GM18909 (cell line): ENCODE measurements around the gene NBEAL2.
"Not testable (repeated sequence)": the region's sequence is repeated elsewhere in the genome, so short reads cannot be mapped to it uniquely, and the experiment has no call there.

Experiments
- ATAC-seq: cut with Tn5 transposase; IDR thresholded peaks from one replicate; pipeline ENCODE4 v1.9.1; 2021; ENCODE audit warnings: mild to moderate bottlenecking; ENCODE audit not compliant: unreplicated experiment, poor library complexity

NBEAL2 gene

GRCh38 chr3:46960081-46960701 lies 19.3 kb upstream of the NBEAL2 start:
- ATAC-seq: no peak

- no peak for ATAC-seq
Observed at GRCh38 chr3:46960835-46961234, 18.6 kb upstream of the NBEAL2 start.

GRCh38 chr3:46962427-46962826 lies 17.0 kb upstream of the NBEAL2 start:
- no peak for ATAC-seq

- no peak for ATAC-seq
Observed at GRCh38 chr3:46962990-46963389, 16.5 kb upstream of the NBEAL2 start.

- ATAC-seq: not testable (repeated sequence)
Observed at GRCh38 chr3:46964038-46964590, 15.4 kb upstream of the NBEAL2 start.

GRCh38 chr3:46965151-46965550 lies 14.3 kb upstream of the NBEAL2 start:
- ATAC-seq: no peak

- no peak for ATAC-seq
Observed at GRCh38 chr3:46966811-46967210, 12.7 kb upstream of the NBEAL2 start.

GRCh38 chr3:46968783-46969428 lies 10.6 kb upstream of the NBEAL2 start:
- no peak for ATAC-seq

- no peak for ATAC-seq
Observed at GRCh38 chr3:46970391-46971091, 8.9 kb upstream of the NBEAL2 start.

GRCh38 chr3:46971151-46971550 lies 8.3 kb upstream of the NBEAL2 start:
- ATAC-seq: no peak

- no peak for ATAC-seq
Observed at GRCh38 chr3:46971742-46972141, 7.7 kb upstream of the NBEAL2 start.

- ATAC-seq: no peak
Observed at GRCh38 chr3:46972396-46972795, 7.1 kb upstream of the NBEAL2 start.

- ATAC-seq: no peak
Observed at GRCh38 chr3:46974421-46975171, 4.9 kb upstream of the NBEAL2 start.

GRCh38 chr3:46976326-46977190 lies 2.9 kb upstream of the NBEAL2 start, which contains the start of gene CCDC12:
Gene CCDC12 (minus strand): TSS chr3:46976745. CDS start chr3:46976732, 13 bp downstream.
- peak; percentile 72 for ATAC-seq

- no peak for ATAC-seq
Observed at GRCh38 chr3:46977811-46978195, 1.7 kb upstream of the NBEAL2 start.

GRCh38 chr3:46978381-46978780 lies 1.1 kb upstream of the NBEAL2 start:
- no peak for ATAC-seq

GRCh38 chr3:46979958-46980497 lies 562 bp downstream of the NBEAL2 start:
- peak; percentile 15 for ATAC-seq

GRCh38 chr3:46981932-46982471 lies 2.5 kb downstream of the NBEAL2 start:
- no peak for ATAC-seq

GRCh38 chr3:46982546-46982945 lies 3.1 kb downstream of the NBEAL2 start:
- no peak for ATAC-seq
